ENCODE results near the gene KLF11. TPM values are rescaled to one million over a fixed set of nuclear protein-coding genes. Genes with fewer than 3 reads are reported as not detected.

KLF11 gene
- total RNA-seq, 2 experiments from 2014 or later, result 26.7 to 29.6 TPM

DNA sequence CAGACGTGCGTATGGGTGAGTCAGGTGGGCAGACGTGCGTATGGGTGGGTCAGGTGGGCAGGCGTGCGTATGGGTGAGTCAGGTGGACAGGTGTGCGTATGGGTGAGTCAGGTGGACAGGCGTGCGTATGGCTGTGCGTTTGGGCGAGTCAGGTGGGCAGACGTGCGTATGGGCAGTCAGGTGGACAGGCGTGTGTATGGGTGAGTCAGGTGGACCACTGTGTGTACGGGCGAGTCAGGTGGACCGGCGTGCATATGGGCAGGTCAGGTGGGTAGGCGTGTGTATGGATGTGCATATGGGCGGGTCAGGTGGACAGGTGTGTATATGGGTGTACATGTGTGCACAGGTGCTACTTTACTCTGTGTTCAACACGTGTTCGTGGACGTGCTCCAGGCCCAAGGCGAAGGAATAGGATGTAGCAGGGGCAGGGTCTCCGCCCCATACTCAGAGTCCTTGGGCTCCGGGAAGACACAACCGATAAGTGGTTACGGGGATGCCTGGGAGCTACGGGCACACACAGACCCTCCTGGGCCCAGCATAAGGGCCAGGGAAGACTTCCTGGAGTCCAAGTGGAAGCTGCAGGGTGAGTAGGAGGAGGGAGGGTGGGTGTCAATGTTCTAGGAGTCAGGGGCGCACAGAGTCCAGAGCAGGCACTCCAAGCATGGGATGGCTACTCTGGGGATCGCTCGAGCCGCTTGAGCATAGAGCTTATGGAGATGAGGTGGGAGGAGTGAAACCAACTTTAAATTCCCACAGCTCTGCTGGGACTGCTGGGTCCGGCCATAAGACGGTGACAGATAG is 27.1 kb upstream of the KLF11 start:
- TF ChIP-seq, protein P1, sequence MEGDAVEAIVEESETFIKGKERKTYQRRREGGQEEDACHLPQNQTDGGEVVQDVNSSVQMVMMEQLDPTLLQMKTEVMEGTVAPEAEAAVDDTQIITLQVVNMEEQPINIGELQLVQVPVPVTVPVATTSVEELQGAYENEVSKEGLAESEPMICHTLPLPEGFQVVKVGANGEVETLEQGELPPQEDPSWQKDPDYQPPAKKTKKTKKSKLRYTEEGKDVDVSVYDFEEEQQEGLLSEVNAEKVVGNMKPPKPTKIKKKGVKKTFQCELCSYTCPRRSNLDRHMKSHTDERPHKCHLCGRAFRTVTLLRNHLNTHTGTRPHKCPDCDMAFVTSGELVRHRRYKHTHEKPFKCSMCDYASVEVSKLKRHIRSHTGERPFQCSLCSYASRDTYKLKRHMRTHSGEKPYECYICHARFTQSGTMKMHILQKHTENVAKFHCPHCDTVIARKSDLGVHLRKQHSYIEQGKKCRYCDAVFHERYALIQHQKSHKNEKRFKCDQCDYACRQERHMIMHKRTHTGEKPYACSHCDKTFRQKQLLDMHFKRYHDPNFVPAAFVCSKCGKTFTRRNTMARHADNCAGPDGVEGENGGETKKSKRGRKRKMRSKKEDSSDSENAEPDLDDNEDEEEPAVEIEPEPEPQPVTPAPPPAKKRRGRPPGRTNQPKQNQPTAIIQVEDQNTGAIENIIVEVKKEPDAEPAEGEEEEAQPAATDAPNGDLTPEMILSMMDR (IDR thresholded peaks at IDR 0.05), result no peak
- Histone ChIP-seq H3K27ac (ENCODE audit: low read depth in 1 of 2, low read length in 2 of 2) (no peak overlapping the region), H3K27me3 (ENCODE audit: control insufficient read depth in 1 of 2, insufficient read depth in 2 of 2, low read length in 2 of 2) (no peaks in the 10 kb centered on the region), H3K36me3 (ENCODE audit: insufficient read depth, low read length) (no peaks in the 10 kb centered on the region), H3K4me3 (ENCODE audit: low read length) (no peak overlapping the region), H3K9me3 (ENCODE audit: control insufficient read depth in 1 of 2, insufficient read depth in 1 of 2, low read length in 2 of 2) (peaks cover 0 to 20% of the 10 kb centered on the region in 2 experiments), H3K4me1 (ENCODE audit: insufficient read depth, low read length) (no peaks in the 10 kb centered on the region)
- no peak for ATAC-seq (ENCODE audit: poor library complexity)
- intact Hi-C loops (cut with DNase I, micrococcal nuclease), result no loop called here
- Mint-ChIP-seq H3K36me3 (ENCODE audit: low read depth) (no peaks in the 10 kb centered on the region), H3K4me1 (ENCODE audit: low read depth) (no peaks in the 10 kb centered on the region), H3K27me3 (peaks cover 13% of the 10 kb centered on the region), H3K4me3 (no peak overlapping the region), H3K9me3 (peaks cover 10% of the 10 kb centered on the region), H3K27ac (no peak overlapping the region)
- DNase-seq, result no peak
- ChIA-PET POLR2A (no interaction called here), CTCF (no interaction called here)

DNA sequence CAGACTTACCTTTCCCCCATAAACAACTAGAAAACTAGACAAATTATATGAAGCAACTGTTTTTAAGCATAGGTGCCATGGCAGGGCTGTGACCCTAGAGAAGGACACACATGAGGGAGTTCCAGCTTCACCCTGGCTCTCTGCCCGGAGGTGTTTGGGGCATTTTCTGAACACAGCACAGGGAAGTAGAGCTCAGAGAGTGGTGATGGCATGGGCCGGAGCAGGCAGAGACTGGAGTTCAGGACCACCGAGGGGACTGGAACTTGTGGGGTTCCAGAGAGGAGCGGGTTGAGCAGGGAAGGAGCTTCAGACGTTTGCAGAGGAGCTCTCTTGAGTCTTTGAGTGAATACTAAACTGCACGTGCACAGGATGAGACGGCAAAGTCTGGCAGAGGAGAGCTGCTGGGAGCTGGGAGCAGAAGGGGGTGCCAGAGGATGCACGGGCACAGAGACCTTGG is 26.5 kb upstream of the KLF11 start:
- Mint-ChIP-seq H3K36me3 (ENCODE audit: low read depth) (no peaks in the 10 kb centered on the region), H3K4me3 (no peak overlapping the region), H3K27ac (no peak overlapping the region), H3K9me3 (peaks cover 10% of the 10 kb centered on the region), H3K27me3 (peaks cover 13% of the 10 kb centered on the region), H3K4me1 (ENCODE audit: low read depth) (no peaks in the 10 kb centered on the region)
- Histone ChIP-seq H3K9me3 (ENCODE audit: control insufficient read depth in 1 of 2, insufficient read depth in 1 of 2, low read length in 2 of 2) (peaks cover 0 to 20% of the 10 kb centered on the region in 2 experiments), H3K36me3 (ENCODE audit: insufficient read depth, low read length) (no peaks in the 10 kb centered on the region), H3K27ac (ENCODE audit: low read depth in 1 of 2, low read length in 2 of 2) (no peak overlapping the region), H3K27me3 (ENCODE audit: control insufficient read depth in 1 of 2, insufficient read depth in 2 of 2, low read length in 2 of 2) (no peaks in the 10 kb centered on the region), H3K4me1 (ENCODE audit: insufficient read depth, low read length) (no peaks in the 10 kb centered on the region), H3K4me3 (ENCODE audit: low read length) (no peak overlapping the region)
- DNase-seq (no peak), ATAC-seq (ENCODE audit: poor library complexity) (no peak)
- intact Hi-C loops (cut with DNase I, micrococcal nuclease), result no loop called here
- ChIA-PET POLR2A (no interaction called here), CTCF (no interaction called here)
- TF ChIP-seq, protein P1 (IDR thresholded peaks at IDR 0.05), result no peak

DNA sequence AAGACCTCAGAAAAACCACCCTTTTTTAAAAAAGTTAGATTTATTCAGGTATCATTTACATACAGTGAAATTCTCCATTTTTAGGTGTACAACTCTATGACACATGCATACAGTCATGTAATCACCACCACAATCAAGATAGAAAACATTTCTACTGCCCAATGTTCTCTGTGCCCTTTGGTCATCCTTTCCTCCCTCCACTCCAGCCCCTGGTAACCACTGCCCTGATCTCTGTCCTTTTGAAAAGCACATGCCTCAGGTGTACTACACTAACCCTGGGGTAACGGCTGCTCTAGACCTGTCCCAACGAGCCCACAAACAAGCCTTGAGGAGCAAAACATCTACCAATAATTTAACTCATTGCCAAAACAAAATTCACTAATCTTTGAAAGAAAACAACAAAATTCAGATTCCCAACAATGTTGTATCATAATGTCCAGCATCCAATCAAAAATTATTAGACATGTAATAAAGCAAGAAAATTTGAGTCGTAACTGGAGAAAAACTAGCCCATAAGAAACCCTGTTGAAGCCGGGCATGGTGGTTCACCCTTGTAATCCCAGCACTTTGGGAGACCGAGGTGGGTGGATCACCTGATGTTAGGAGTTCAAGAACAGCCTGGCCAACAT is 25.9 kb upstream of the KLF11 start:
- H3K27ac ChIP-seq (ENCODE audit: low read depth in 1 of 2, low read length in 2 of 2), result no peak overlapping the region
- no peaks in the 10 kb centered on the region for H3K36me3 ChIP-seq (ENCODE audit: insufficient read depth, low read length)
- peaks cover 0 to 20% of the 10 kb centered on the region in 2 experiments for H3K9me3 ChIP-seq (ENCODE audit: control insufficient read depth in 1 of 2, insufficient read depth in 1 of 2, low read length in 2 of 2)
- no peak overlapping the region for H3K4me3 ChIP-seq (ENCODE audit: low read length)
- H3K27me3 ChIP-seq (ENCODE audit: control insufficient read depth in 1 of 2, insufficient read depth in 2 of 2, low read length in 2 of 2), result no peaks in the 10 kb centered on the region
- CTCF ChIA-PET, result interaction anchor here (1.0 kb wide), 1 partner anchor 33 kb away, joined by 3 read pairs; no protein-coding TSS in a partner anchor
- DNase-seq (no peak), ATAC-seq (ENCODE audit: poor library complexity) (no peak)
- H3K4me1 ChIP-seq (ENCODE audit: insufficient read depth, low read length), result no peaks in the 10 kb centered on the region
- Mint-ChIP-seq H3K27ac (no peak overlapping the region), H3K27me3 (peaks cover 13% of the 10 kb centered on the region), H3K36me3 (ENCODE audit: low read depth) (no peaks in the 10 kb centered on the region), H3K4me1 (ENCODE audit: low read depth) (no peaks in the 10 kb centered on the region), H3K4me3 (no peak overlapping the region), H3K9me3 (peaks cover 10% of the 10 kb centered on the region)
- TF ChIP-seq, protein P1 (IDR thresholded peaks at IDR 0.05), result no peak
- POLR2A ChIA-PET, result no interaction called here
- intact Hi-C loops (cut with DNase I, micrococcal nuclease), result no loop called here

Data from CD4-positive, alpha-beta T cell (primary cell).